CD4-positive, alpha-beta T cell treated with Interleukin-17A for 1 hour (primary cell): ENCODE results near the gene PFKM.
"Not testable (repeated sequence)": the region's sequence is repeated elsewhere in the genome, so short reads cannot be mapped to it uniquely, and the experiment has no call there.

Source experiments
- DNase-seq: peaks from one replicate; pipeline ENCODE4 v3.0.0-alpha.2; 2020

The PFKM gene

GRCh38 chr12:48115957-48116356, 3.2 kb upstream of the PFKM start:
- DNase-seq, result no peak

GRCh38 chr12:48118284-48118871, 786 bp upstream of the PFKM start:
- no peak for DNase-seq

- DNase-seq, result no peak
These were observed 651 bp downstream of the PFKM start for GRCh38 chr12:48119834-48120195.

GRCh38 chr12:48121522-48121921, 2.4 kb downstream of the PFKM start:
- DNase-seq, result no peak

GRCh38 chr12:48122065-48122834, 3.1 kb downstream of the PFKM start:
- DNase-seq, result no peak

- DNase-seq, result no peak
These were observed 4.0 kb downstream of the PFKM start for GRCh38 chr12:48123169-48123568.

GRCh38 chr12:48125542-48125941, 6.4 kb downstream of the PFKM start:
- not testable (repeated sequence) for DNase-seq

- DNase-seq, result no peak
These were observed 6.8 kb downstream of the PFKM start for GRCh38 chr12:48125985-48126384.

GRCh38 chr12:48126953-48127630, 7.9 kb downstream of the PFKM start:
- no peak for DNase-seq

GRCh38 chr12:48128800-48129199, 9.6 kb downstream of the PFKM start:
- no peak for DNase-seq

GRCh38 chr12:48129376-48129775, 10.2 kb downstream of the PFKM start:
- no peak for DNase-seq

GRCh38 chr12:48131517-48131916, 12.4 kb downstream of the PFKM start:
- DNase-seq, result no peak

GRCh38 chr12:48132826-48133225, 13.7 kb downstream of the PFKM start:
- DNase-seq, result no peak

- DNase-seq, result no peak
These were observed 15.9 kb downstream of the PFKM start for GRCh38 chr12:48135027-48135426.

GRCh38 chr12:48142818-48143674, 23.9 kb downstream of the PFKM start:
- DNase-seq, result no peak

- DNase-seq, result no peak
These were observed 24.7 kb downstream of the PFKM start for GRCh38 chr12:48143898-48144297.

- DNase-seq, result no peak
These were observed 26.8 kb downstream of the PFKM start for GRCh38 chr12:48145981-48146380.

GRCh38 chr12:48151103-48151771, 32.1 kb downstream of the PFKM start:
- no peak for DNase-seq

- not testable (repeated sequence) for DNase-seq
These were observed 36.6 kb downstream of the PFKM start for GRCh38 chr12:48155786-48156185.

GRCh38 chr12:48156652-48157017, 37.5 kb downstream of the PFKM start:
- DNase-seq, result no peak

GRCh38 chr12:48157018-48157888, 38.1 kb downstream of the PFKM start, which contains the start of gene ASB8:
Gene ASB8 (minus strand): TSS chr12:48157515. CDS start chr12:48153496, 4,019 bp downstream.
- peak; percentile 99 for DNase-seq
